Measurements from ENCODE around the gene CCNY.
A peak's percentile ranks its signal among the peaks of the same experiment; 100 is the strongest.

The CCNY gene

GRCh38 chr10:35563261-35563891 lies 227.1 kb downstream of the CCNY start:
- DNase-seq (ENCODE audit: insufficient read length, low spot score) (peak; percentile 40), FAIRE-seq (peak; percentile 84)
- TF ChIP-seq SPI1 (IDR thresholded peaks at IDR 0.05; ENCODE audit: low read depth, low read length) = no peak
- TF ChIP-seq PAX5 (IDR thresholded peaks at IDR 0.05; ENCODE audit: insufficient read depth, low read length, severe bottlenecking) = no peak
- no peak for TF ChIP-seq TAF1 (IDR thresholded peaks at IDR 0.05; ENCODE audit: low read depth, low read length)
- TF ChIP-seq POU2F2 (IDR thresholded peaks at IDR 0.05; ENCODE audit: low read depth, low read length) = no peak
- no peak for TF ChIP-seq POLR2A (IDR thresholded peaks at IDR 0.05; ENCODE audit: low read depth, low read length)
- no peak for TF ChIP-seq POLR2AphosphoS5 (IDR thresholded peaks at IDR 0.05; ENCODE audit: low read depth, low read length)

- DNase-seq (ENCODE audit: insufficient read length, low spot score) (no peak), FAIRE-seq (peak; percentile 62)
- no peak for TF ChIP-seq POLR2A (IDR thresholded peaks at IDR 0.05; ENCODE audit: low read depth, low read length)
These were observed 228.1 kb downstream of the CCNY start for GRCh38 chr10:35564341-35564968.

- DNase-seq (ENCODE audit: insufficient read length, low spot score) (no peak), FAIRE-seq (peak; percentile 23)
- TF ChIP-seq TAF1 (IDR thresholded peaks at IDR 0.05; ENCODE audit: low read depth, low read length) (no peak), POLR2A (IDR thresholded peaks at IDR 0.05; ENCODE audit: low read depth, low read length) (no peak), SPI1 (IDR thresholded peaks at IDR 0.05; ENCODE audit: low read depth, low read length) (no peak), POU2F2 (IDR thresholded peaks at IDR 0.05; ENCODE audit: low read depth, low read length) (no peak), PAX5 (IDR thresholded peaks at IDR 0.05; ENCODE audit: insufficient read depth, low read length, severe bottlenecking) (no peak), POLR2AphosphoS5 (IDR thresholded peaks at IDR 0.05; ENCODE audit: low read depth, low read length) (no peak)
These were observed 229.3 kb downstream of the CCNY start for GRCh38 chr10:35565602-35566081.

DNA sequence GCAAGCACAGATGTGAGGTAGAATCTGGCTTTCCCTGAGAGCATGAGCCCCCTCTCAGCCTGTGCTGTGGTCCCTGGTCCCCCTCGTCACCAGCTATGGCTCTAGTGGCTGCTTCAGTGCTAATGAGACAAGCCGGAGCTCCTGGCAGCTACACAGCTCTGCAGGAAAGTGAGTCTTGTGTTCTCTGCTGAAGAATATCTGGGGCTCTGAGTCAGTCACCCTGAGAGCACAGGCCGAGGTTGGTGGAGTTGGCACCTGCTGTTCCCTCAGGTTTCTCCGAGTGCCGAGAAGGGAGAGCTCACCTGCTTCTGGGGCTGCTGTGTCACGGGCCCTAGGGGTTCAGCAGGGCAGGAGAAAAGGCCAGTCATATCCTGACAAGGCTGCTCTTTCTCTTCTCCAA lies 231.6 kb downstream of the CCNY start:
- DNase-seq (ENCODE audit: insufficient read length, low spot score) = no peak
- FAIRE-seq = no peak
- no peak for TF ChIP-seq POLR2A (IDR thresholded peaks at IDR 0.05; ENCODE audit: low read depth, low read length)
- no peak for TF ChIP-seq TAF1 (IDR thresholded peaks at IDR 0.05; ENCODE audit: low read depth, low read length)
- TF ChIP-seq POU2F2 (IDR thresholded peaks at IDR 0.05; ENCODE audit: low read depth, low read length) = no peak
- TF ChIP-seq SPI1 (IDR thresholded peaks at IDR 0.05; ENCODE audit: low read depth, low read length) = no peak

GRCh38 chr10:35568483-35569015 lies 232.2 kb downstream of the CCNY start:
- DNase-seq (ENCODE audit: insufficient read length, low spot score) = no peak
- TF ChIP-seq POLR2AphosphoS5 (IDR thresholded peaks at IDR 0.05; ENCODE audit: low read depth, low read length) (no peak), SPI1 (IDR thresholded peaks at IDR 0.05; ENCODE audit: low read depth, low read length) (no peak), PAX5 (IDR thresholded peaks at IDR 0.05; ENCODE audit: insufficient read depth, low read length, severe bottlenecking) (no peak), TAF1 (IDR thresholded peaks at IDR 0.05; ENCODE audit: low read depth, low read length) (no peak), POU2F2 (IDR thresholded peaks at IDR 0.05; ENCODE audit: low read depth, low read length) (no peak), POLR2A (IDR thresholded peaks at IDR 0.05; ENCODE audit: low read depth, low read length) (no peak)
- no peak for FAIRE-seq

- DNase-seq (ENCODE audit: insufficient read length, low spot score) = no peak
These were observed 232.9 kb downstream of the CCNY start for GRCh38 chr10:35569111-35569707.

DNA sequence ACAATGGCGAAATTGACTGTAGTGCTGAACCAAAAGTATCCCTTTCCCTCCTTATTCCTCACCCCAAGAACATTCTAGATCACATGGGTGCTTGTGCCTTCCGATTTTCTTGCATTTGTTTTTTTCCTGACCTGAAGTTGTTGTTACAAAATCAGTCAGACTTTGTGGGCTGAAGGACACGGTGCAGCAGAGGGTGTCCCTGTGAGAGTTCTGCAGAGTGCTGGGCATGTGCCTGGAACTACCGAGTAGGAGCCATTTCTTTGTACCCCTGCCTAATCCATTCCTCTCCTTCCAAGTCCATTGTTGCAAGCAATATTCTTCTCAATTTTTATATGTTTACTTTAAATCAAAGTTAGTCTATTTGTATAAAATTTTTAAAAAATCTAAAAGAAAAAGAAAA lies 233.5 kb downstream of the CCNY start:
- FAIRE-seq = no peak
- DNase-seq (ENCODE audit: insufficient read length, low spot score) = no peak
- no peak for TF ChIP-seq SPI1 (IDR thresholded peaks at IDR 0.05; ENCODE audit: low read depth, low read length)
- no peak for TF ChIP-seq POLR2AphosphoS5 (IDR thresholded peaks at IDR 0.05; ENCODE audit: low read depth, low read length)
- TF ChIP-seq POU2F2 (IDR thresholded peaks at IDR 0.05; ENCODE audit: low read depth, low read length) = no peak
- TF ChIP-seq POLR2A (IDR thresholded peaks at IDR 0.05; ENCODE audit: low read depth, low read length) = no peak

More at GRCh38 chr10:35569111-35569707, 232.9 kb downstream of the CCNY start:
- no peak for FAIRE-seq
- no peak for TF ChIP-seq PAX5 (IDR thresholded peaks at IDR 0.05; ENCODE audit: insufficient read depth, low read length, severe bottlenecking)

GRCh38 chr10:35570397-35570796 lies 234.1 kb downstream of the CCNY start:
- DNase-seq (ENCODE audit: insufficient read length, low spot score) = no peak
- TF ChIP-seq PAX5 (IDR thresholded peaks at IDR 0.05; ENCODE audit: insufficient read depth, low read length, severe bottlenecking) (no peak), TAF1 (IDR thresholded peaks at IDR 0.05; ENCODE audit: low read depth, low read length) (no peak), SPI1 (IDR thresholded peaks at IDR 0.05; ENCODE audit: low read depth, low read length) (no peak), POU2F2 (IDR thresholded peaks at IDR 0.05; ENCODE audit: low read depth, low read length) (no peak), POLR2A (IDR thresholded peaks at IDR 0.05; ENCODE audit: low read depth, low read length) (no peak), POLR2AphosphoS5 (IDR thresholded peaks at IDR 0.05; ENCODE audit: low read depth, low read length) (no peak)
- no peak for FAIRE-seq

DNA sequence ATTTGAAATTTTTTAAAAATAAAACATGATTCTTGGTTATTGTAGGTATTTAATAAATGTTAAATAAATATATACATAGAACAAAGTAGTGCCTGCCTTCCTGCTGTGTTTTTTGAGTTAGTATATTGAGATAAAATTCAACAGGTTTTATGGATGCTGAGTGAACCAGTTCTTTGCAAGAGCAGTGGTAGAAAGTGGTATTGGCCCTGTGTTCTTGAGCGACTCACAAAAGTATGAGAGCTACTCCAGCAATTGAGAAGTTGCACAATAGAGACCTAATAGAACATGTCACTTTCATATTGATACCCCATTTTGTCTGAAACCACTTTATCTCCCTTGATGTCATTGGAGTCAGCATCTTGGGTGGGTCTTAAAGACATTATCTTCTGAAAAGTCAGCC lies 236.3 kb downstream of the CCNY start:
- no peak for TF ChIP-seq SPI1 (IDR thresholded peaks at IDR 0.05; ENCODE audit: low read depth, low read length)
- TF ChIP-seq TAF1 (IDR thresholded peaks at IDR 0.05; ENCODE audit: low read depth, low read length) = no peak
- no peak for TF ChIP-seq PAX5 (IDR thresholded peaks at IDR 0.05; ENCODE audit: insufficient read depth, low read length, severe bottlenecking)
- no peak for TF ChIP-seq POU2F2 (IDR thresholded peaks at IDR 0.05; ENCODE audit: low read depth, low read length)
- no peak for TF ChIP-seq POLR2AphosphoS5 (IDR thresholded peaks at IDR 0.05; ENCODE audit: low read depth, low read length)
- TF ChIP-seq POLR2A (IDR thresholded peaks at IDR 0.05; ENCODE audit: low read depth, low read length) = no peak
- FAIRE-seq (no peak), DNase-seq (ENCODE audit: insufficient read length, low spot score) (no peak)

- FAIRE-seq = no peak
- DNase-seq (ENCODE audit: insufficient read length, low spot score) = no peak
- no peak for TF ChIP-seq SPI1 (IDR thresholded peaks at IDR 0.05; ENCODE audit: low read depth, low read length)
- no peak for TF ChIP-seq PAX5 (IDR thresholded peaks at IDR 0.05; ENCODE audit: insufficient read depth, low read length, severe bottlenecking)
- TF ChIP-seq POLR2AphosphoS5 (IDR thresholded peaks at IDR 0.05; ENCODE audit: low read depth, low read length) = no peak
- no peak for TF ChIP-seq TAF1 (IDR thresholded peaks at IDR 0.05; ENCODE audit: low read depth, low read length)
These were observed 237.5 kb downstream of the CCNY start for GRCh38 chr10:35573796-35574195.

Data from GM12891 (cell line).